Activated CD8-positive, alpha-beta memory T cell treated with anti-CD3 and anti-CD28 coated beads, Interleukin-2, amount 50 U/mL, for 4 hours (primary cell): ENCODE results near the gene CFAP61.
"Not testable (repeated sequence)": the region's sequence is repeated elsewhere in the genome, so short reads cannot be mapped to it uniquely, and the experiment has no call there.

Source experiments
- DNase-seq: peaks from one replicate; pipeline ENCODE4 v3.0.0-alpha.2; 2020

CFAP61 gene

DNA sequence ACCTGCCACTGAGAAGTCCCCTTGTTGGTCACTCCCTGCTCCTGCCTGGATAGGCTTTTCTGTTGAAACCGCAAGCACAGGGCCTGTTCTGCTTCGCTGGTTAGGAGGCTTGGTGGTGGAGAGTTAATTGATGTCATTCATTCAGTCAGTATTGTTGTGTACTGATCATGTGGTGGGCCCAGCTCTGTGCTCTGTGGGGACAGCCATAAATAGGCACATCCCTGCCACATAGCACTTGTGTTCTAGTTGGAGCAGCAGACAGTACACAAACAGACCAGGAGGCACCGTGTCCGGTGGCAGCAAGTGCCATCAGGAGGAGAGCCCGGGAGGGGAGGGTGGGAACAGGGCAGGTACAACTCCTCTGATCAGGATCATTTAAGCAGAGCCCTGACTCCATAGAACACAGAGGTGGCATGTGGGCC lies 160.4 kb downstream of the CFAP61 start:
- DNase-seq: no peak

DNA sequence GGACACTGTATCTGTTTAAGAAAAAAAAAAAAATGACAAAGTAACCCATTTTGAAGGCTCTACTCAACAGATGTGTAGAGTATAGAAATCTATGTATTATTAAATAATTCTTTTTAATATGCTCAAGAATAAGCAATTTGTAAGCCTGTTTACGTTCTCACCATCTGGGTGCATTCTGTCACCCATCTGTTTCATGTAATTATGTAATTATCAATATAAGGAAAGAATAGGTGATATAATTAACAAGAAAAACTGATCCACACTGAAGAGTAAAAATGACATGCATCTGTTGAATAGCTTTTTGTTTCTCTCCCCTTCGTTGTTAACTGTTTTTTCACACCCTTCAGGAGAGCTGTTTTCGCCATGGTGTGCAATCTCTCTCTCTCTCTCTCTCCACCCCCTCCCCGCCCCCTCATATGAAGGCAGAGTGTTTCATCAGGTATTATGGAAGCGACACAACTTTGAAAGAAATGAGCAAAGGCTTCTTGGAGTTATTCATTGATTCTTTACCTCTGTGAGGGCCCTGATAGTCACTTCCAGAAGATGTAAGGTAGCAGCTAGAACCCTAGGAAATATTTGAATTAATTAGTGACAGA lies 161.3 kb downstream of the CFAP61 start:
- DNase-seq: no peak

DNA sequence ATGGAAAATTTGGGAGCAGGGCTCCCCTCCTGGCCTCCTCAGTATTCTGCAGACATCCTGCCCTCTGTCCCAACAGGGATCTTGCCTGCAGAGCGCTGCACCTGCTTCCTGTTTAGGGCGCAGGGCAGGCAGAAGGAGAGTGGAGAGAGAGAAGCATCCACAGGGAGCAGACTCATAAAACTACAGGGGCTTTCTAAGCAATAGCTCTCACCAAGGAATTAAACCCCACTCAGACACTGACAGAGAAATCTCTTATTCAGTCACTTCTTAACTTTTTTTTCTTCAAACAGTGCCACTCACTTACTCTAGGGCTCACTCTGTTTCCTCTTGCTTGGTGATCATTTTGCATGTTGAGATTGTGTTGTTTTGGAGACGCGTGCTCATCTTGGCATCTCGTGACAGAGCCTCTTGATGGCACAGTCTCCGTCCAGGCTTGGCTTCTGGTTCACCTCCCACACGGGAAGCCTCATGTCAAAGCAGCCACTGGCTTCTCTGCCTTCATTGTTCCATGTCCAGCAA lies 162.5 kb downstream of the CFAP61 start:
- no peak for DNase-seq

DNA sequence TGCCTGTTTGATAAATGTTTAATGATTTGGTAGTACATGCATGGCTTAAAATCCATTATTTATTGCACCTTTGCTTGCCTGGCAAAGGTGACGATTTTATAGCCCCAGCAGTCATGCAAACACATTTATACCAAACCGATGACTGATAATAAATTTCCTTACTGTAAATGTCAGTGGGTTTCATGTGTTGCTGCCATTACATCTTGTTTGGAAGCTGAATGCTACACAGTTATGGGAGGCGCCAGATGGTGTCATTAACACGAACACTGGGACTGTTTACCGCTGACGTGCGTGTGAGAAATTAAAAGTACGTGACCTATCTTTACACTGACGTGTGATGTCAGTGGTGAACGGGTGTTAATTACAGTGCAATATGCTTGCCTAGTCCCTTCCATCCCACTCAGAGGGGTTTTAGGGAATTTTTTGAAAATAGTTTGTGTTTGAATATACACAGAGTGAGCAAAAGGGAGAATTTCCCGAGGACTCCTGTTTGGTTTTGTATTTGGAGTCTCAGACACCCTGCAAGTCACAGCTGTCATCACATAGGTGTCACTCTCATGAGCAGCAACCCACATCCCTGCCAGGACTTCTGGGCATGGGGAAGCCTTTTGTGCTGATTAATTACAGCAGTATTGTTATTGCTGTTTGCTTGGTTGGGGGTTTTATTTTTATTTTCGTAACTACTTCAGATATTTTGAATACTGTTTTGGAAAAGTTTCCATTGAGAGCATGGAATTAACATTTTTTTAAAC lies 163.8 kb downstream of the CFAP61 start:
- DNase-seq: no peak

DNA sequence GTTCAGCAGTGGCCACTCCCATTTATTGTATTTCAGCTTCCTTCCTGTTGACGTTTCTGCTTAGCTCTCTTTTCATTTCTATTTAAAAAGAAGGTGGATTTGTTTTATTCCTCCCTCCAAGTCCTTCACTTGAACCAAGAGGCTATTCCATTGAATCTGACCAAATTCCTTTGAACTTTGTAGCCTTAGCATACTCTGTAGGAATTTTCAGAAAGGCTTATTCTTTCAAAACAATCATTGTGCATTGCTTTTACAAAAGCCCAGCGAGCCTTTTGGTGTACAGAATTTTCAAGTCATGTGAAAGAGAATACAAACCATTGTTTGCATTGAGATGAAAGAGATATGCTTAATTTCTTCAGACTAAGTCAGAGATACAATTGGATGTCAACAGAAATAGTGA lies 164.6 kb downstream of the CFAP61 start:
- no peak for DNase-seq

DNA sequence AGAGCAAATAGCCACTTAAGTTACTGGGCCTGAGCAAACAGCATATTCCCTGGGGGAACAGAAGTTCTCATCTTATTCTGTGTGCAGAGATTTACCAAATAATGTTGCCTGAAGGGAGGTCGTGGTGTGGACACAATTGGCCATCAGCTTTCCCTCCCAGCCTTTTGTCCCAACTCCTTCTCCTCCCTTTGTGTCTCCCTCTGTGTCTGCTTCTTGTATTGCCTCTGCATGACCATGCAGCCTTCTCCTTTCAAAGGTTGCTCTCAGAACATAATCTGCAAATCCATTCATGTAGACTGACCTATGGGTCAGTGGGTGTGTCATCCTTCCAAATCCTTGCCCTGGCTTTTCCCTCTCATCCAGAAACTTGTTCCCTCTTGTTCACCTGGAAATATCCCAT lies 165.3 kb downstream of the CFAP61 start:
- DNase-seq: no peak

DNA sequence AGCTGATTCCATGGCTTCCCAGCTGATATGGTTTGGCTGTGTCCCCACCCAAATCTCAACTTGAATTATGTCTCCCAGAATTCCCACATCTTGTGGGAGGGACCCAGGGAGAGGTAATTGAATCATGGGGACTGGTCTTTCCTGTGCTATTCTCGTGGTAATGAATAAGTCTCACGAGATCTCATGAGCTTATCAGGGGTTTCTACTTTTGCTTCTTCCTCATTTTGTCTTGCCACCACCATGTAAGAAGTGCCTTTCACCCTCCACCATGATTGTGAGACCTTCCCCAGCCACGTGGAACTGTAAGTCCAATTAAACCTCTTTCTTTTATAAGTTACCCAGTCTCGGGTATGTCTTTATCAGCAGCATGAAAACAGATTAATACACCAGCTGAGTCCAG lies 165.8 kb downstream of the CFAP61 start:
- not testable (repeated sequence) for DNase-seq

DNA sequence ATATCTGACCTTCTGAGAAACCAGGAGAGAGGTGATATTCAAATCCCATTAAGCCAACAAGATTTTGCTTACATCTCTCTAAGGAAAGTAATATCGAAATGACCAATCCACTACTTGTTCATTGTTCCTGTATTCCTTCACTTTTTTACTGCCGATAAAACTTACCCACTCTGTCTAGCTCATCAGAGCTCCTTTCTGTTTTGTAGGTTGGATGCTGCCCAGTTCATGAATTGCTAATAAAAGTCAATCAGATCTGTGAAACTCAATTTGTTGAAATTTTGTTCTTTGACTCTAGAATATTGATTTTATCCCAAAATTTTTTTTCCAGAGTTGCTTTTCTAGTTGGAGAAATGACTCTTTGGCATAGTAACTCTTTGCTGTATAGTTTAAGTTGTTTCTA lies 166.7 kb downstream of the CFAP61 start:
- no peak for DNase-seq

DNA sequence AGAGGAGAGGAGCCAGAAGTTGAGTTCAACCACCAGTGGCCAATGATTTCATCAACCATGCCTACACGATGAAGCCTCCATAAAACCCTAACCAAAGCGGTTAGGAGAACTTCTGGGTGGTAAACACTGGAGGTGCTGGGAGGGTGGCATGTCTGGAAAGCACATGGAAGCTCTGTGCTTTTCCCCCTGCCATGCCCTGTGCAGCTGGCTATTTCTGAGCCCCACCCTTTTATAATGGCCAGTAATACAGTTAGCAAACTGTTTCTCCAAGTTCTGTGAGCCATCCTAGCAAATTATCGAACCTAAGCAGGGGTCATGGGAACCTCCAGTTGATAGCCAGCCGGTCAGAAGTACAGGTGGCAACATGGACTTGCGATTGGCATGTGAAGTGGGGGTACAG lies 167.8 kb downstream of the CFAP61 start:
- DNase-seq: no peak

DNA sequence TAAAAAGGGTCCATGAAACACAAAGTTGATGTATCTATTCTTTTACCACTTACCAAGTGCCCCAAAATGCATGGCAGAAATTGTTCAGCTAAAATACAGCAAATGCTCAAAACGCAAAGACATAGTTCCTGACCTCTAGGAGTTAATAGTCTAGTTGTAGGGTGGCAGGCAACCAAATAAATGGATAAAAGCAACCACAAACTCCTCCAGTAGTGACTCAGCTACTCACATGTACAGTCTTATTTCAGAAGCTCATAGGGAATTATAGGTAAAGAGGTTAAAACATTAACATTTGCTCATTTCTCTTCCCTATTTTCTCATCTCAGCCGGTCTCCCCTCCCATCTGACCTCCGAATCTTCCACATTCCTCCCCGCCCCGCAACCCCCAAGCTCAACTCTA lies 171.6 kb downstream of the CFAP61 start:
- no peak for DNase-seq

DNA sequence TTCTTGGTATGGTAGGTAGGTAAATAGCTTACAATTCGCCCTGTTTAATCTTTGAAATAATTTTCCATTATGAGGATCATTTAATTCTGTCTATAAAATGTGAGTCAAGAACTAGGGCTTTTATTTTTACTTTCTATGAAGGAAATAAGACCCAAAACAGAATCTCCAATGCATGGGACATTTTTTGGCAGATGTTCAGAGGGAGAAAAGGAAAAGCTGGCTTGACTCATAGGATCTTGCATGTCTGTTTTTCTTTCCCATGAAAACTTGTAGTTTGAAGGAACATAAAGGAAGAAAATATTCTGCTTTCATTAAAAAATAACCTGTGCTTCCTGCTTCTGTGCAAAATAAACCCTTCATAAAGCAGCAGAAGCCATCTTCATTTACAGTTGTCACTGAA lies 172.5 kb downstream of the CFAP61 start:
- no peak for DNase-seq

DNA sequence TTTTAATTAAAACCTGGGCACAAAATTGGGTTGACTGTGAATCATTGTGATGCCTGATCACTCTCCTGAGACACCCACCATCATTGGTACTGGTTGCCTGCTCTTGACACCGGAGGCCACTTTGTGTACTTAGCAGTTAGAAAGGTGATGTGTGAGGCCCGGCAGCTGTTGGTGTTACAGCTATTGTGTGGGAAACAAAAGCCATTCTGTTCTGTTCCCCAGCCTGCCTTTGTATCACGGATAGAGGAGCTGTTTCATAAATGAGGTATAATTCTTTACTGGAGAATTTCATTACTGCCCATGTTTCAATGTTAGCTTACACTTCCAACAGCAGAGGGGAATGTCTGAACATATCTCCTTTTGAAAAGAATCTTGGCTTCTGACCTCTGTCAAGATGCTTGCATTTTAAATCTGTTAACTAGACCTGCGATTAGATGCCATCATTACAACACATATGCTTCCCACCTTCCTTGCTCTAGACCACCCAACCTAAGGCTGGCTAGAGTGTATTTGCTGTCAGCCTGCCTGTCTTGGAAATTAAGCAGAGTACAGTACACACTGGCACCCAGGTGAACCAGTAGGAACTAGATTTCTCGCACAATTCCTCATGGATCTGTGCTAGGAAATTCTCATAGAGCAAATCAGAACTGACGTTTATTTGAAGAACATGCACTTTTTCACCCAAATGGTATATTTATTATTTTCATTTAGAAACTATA lies 173.2 kb downstream of the CFAP61 start:
- no peak for DNase-seq

DNA sequence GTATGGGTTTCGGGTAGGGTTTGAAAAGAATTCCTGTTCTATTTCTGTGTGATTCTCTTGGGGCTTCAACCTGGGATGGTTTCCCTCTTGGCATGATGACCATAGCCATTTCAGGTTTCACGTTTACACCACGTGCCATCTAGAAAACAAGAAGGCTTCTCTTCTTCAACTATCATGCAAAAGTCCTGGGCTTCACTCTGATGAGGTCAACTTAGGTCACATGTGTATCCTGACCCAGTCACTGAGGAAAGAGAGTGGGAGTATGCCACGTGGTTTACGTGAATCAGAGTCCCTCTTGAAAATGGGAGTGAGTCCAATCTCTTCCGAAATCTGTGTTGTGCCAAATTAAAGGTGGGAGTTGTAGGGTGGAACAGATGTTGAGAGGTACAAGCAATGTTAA lies 174.2 kb downstream of the CFAP61 start:
- no peak for DNase-seq

DNA sequence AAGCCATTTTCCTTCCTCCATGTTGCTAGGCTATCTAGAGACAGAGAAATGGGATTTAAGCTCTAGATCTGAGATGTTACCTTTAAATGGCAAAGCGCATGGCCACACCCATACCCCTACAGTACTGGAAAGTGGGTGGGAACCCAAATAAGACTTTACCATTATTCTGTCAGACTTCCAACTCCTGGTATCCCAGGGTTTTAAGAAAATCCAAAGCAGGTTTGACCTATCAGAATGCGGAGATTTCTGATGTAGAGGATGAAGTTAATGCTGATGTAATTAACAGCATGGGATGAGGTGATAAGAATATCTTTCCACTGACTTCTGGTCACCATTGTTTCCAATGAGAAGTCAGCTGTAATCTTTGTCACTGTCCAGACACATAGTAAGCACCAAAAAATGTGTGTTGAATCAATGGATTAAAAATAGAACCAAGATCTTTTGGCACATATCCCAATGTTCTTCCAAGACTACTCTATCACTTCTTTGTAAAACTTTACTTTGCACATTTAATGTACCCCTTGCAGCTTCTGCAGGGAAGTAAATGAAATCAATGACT lies 174.8 kb downstream of the CFAP61 start:
- DNase-seq: no peak

DNA sequence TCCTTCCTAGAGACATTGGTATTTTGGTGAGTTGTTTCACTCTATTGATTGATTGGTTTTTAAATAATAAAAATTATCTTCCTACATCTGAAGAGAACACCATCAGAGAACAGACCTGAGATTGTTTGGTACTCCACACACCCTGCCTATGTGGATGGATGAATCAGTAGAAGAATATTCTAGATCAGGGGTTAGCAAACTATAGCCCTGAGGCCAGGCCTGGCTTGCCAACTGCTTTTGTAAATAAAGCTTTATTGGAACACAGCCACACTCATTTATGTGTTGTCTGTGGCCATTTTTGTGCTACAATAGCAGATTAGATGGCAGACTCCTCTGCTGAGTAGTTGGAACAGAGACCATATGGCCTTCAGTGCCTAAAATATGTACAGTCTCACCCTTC lies 176.0 kb downstream of the CFAP61 start:
- DNase-seq: no peak

DNA sequence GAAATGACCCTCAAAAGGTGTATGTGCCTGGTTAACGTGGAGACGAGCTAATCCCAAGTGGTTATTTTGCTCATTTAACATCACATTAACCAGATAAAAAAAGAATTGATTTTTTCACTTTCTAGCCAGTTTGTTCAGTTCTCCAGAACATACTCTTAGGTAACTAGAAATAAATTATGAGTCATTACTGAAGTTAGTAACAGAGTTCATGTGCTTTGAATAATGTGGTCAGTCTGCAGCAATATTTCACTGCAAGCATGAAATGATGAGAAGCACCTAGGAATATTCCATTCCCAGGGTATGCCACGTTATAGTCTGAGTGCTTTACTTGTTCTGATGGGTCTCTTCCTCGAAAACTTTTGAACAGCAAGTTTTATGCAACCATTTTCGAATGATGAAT lies 177.3 kb downstream of the CFAP61 start:
- DNase-seq: no peak

DNA sequence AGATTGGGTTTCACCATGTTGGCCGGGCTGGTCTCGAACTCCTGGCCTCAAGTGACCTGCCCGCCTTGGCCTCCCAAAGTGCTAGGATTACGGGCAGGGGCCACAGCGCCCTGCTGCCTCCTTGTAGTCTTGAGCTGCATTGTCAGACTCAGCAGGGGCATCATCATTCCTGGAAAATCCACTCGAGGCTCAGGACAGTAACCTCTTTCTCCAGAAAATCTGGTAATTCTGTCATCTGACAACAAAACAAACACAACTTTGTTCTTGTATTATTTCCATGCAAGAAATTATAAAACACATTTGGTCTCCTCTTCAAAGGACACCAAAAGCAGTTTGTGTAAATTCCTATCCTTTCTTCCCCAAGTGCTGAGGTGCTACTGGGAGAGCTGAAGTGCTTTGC lies 178.4 kb downstream of the CFAP61 start:
- no peak for DNase-seq

DNA sequence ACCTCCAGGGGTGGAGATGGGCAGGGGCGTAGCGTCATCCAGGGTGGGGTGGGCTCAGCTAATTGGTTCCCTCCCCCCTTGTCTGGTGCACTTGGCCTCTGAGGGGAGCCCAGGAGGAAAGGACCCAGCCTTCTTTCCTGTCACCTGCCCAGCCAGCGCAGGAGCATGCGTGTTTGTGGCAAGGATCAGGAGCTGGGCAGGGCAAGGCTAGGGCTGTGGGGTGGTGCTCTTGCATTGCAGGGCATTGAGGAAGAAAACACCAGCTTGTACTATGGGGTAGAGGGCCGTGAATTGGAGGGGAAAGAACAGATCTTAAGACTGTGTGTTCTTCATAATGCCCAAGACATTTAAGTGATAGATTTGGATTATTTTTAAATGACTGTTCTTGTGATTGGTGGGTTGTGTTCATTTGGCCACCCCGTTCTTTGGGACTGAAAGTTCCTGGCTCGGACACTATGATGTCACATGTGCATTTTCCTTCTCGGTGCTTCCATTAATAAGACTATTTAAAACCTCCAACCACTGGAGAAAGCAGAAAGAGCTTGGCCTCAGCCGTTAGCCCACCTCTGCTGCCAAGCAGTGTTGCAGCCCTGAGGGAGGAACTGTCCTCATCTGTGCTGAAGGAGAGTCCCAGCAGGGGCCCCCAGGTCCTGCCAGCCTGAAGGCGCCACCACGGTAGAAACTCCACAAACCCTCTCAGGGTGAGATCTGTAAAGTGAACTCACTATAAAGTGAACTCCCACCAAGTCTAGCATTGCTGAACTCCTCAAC lies 179.4 kb downstream of the CFAP61 start:
- no peak for DNase-seq

DNA sequence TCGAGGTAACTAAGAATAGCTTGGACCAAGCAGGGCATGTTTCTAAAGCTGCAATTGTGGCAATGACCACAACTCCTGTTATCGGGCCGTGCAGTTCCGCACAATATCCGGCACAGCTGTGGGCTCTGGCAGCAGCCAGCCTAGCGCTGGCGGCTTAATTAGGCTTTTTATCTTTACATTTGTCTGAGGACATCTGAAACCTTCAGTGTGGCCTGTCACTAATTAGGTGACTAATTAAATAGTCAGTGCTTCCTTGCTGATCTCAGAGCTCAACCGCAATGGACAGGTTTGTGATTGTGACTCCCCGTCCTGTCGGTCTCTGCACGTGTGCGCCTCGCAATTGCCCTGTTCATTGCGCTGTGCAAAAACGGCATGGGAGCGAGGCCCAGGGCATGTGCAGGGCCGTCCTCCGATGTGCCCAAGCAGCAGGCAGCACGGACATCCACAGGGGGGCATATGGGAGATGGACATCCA lies 180.7 kb downstream of the CFAP61 start:
- no peak for DNase-seq

DNA sequence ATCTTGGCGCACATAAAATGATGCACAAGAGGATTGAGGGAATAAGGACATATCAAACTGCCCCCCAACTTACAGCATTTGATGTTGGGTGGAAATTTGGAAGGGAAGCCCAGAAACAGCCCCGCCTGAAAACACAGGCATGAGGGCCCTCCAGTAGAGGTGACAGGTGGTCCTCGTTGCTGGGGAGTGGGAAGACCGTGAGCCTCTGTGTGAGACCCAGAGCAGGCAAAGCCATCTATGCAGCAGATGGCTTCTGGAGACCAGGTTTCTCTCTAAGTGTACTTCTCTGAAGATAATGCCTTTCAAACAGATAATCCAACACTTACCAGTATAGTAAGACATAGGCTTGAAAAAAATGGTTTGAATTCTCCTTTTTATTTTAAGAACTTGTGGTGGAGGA lies 183.3 kb downstream of the CFAP61 start:
- no peak for DNase-seq

DNA sequence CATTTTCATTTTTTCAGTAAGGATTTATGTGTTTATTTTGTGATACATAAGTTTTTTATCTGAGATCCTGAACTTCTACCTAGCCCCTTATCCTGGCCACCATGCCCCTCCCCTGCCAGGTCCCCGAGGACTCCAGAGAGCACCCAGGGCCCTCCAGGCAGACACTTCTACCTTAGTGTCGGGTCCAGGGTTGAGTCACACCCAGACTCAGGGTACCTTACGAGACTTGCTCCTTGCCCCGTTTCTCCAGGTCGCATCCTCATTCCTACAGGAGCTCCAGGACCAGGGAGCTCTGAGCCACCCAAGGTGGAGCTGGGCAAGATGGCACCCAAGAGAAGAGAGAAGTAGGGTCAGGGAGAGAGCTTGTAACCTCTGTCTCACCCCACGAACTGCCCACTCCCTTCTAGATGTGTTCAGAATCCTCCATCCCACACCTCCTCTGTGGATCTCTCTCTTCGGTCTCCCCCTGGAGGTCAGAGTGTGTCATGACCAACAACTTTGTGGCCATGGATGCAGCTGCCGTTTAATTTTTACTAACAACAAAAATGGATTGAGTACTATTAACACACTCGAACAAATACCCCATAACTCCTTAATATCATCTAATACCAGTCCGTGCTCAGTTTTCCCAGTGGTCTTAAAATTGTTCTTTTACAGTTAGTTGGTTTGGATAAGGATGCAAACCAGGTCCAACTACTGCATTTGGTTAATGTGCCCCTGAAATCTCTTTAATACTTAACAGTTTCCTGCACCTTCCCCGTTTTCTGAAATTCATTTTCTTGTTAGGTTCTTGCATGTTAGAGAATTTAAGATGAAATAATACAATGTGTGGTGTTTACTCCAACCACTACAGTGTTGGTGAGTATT lies 185.0 kb downstream of the CFAP61 start:
- DNase-seq: no peak

DNA sequence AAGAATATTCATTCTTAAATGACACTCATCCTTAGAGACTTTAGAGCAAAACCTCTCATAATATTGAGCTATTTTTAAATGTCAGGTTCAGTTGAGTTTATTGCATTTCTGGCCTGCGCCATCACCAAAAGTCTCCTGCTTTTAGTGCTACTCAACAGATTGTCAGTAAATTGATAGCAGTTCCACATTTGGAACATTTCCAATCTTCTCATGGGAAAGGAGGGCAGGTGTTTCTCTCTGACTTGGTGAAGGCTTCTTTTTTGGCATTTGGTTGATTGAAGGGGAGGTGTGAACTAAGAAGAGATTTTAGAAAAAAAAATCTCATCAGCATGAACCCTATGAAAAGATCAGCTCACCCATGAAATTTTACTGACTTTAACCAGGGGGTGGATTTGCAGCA lies 189.6 kb downstream of the CFAP61 start:
- no peak for DNase-seq
